G401 (cell line): ENCODE measurements around the gene PPP1R1C. TPM values are rescaled to one million over a fixed set of nuclear protein-coding genes. Genes with fewer than 3 reads are reported as not detected.
"Not testable (repeated sequence)": the region's sequence is repeated elsewhere in the genome, so short reads cannot be mapped to it uniquely, and the experiment has no call there.

ENCODE experiments used
- DNase-seq: peaks from one replicate; pipeline ENCODE4 v3.0.0-alpha.2; 2015; ENCODE audit warnings: low spot score
- in situ Hi-C: cut with HindIII; loops from 2 replicates; pipeline ENCODE4 v1.10.0; 2016; ENCODE audit warnings: low sequenced_read_pairs, mixed read lengths
- total RNA-seq: library from RNA; depleted of rRNA; stranded (reverse); fragments of >200 nt; shearing (Covaris generic); gene quantifications from 2 replicates; pipeline ENCODE4 v1.2.3, GENCODE V29; 2014

Gene PPP1R1C
- total RNA-seq, 1 experiment from 2014 or later, result not detected

GRCh38 chr2:181999911-182000310 lies 14.3 kb downstream of the PPP1R1C start:
- DNase-seq, result no peak
- in situ Hi-C loops, result no loop called here

GRCh38 chr2:182004945-182005520 lies 19.4 kb downstream of the PPP1R1C start:
- DNase-seq, result no peak
- in situ Hi-C loops, result no loop called here

GRCh38 chr2:182006595-182007341 lies 21.1 kb downstream of the PPP1R1C start:
- DNase-seq, result no peak
- in situ Hi-C loops, result no loop called here

GRCh38 chr2:182014284-182014683 lies 28.6 kb downstream of the PPP1R1C start:
- in situ Hi-C loops, result no loop called here
- no peak for DNase-seq

GRCh38 chr2:182015334-182016109 lies 29.9 kb downstream of the PPP1R1C start:
- no peak for DNase-seq
- in situ Hi-C loops, result no loop called here

- DNase-seq, result no peak
- in situ Hi-C loops, result no loop called here
Measured at GRCh38 chr2:182018218-182018617, 32.6 kb downstream of the PPP1R1C start.

GRCh38 chr2:182019731-182020130 lies 34.1 kb downstream of the PPP1R1C start:
- in situ Hi-C loops, result no loop called here
- DNase-seq, result no peak

- in situ Hi-C loops, result no loop called here
- no peak for DNase-seq
Measured at GRCh38 chr2:182020286-182021070, 34.8 kb downstream of the PPP1R1C start.

- in situ Hi-C loops, result no loop called here
- DNase-seq, result no peak
Measured at GRCh38 chr2:182023235-182023634, 37.6 kb downstream of the PPP1R1C start.

GRCh38 chr2:182030875-182031274 lies 45.2 kb downstream of the PPP1R1C start:
- in situ Hi-C loops, DNase-seq: not testable (repeated sequence)

GRCh38 chr2:182031956-182032355 lies 46.3 kb downstream of the PPP1R1C start:
- in situ Hi-C loops, result no loop called here
- DNase-seq, result no peak

GRCh38 chr2:182033449-182033848 lies 47.8 kb downstream of the PPP1R1C start:
- DNase-seq, result no peak
- in situ Hi-C loops, result no loop called here

GRCh38 chr2:182038576-182038975 lies 52.9 kb downstream of the PPP1R1C start:
- in situ Hi-C loops, result no loop called here
- no peak for DNase-seq

- in situ Hi-C loops, result no loop called here
- no peak for DNase-seq
Measured at GRCh38 chr2:182043021-182043420, 57.4 kb downstream of the PPP1R1C start.

- no peak for DNase-seq
- in situ Hi-C loops, result no loop called here
Measured at GRCh38 chr2:182043861-182044260, 58.2 kb downstream of the PPP1R1C start.

- in situ Hi-C loops, result no loop called here
- no peak for DNase-seq
Measured at GRCh38 chr2:182047544-182047943, 61.9 kb downstream of the PPP1R1C start.

GRCh38 chr2:182048088-182048487 lies 62.4 kb downstream of the PPP1R1C start:
- in situ Hi-C loops, result no loop called here
- DNase-seq, result no peak

- no peak for DNase-seq
- in situ Hi-C loops, result no loop called here
Measured at GRCh38 chr2:182048621-182049020, 63.0 kb downstream of the PPP1R1C start.

- no peak for DNase-seq
- in situ Hi-C loops, result no loop called here
Measured at GRCh38 chr2:182049372-182050148, 63.9 kb downstream of the PPP1R1C start.
